ENCODE measurements around the gene PDCL2. TPM values are rescaled to one million over a fixed set of nuclear protein-coding genes. Genes with fewer than 3 reads are reported as not detected.
"Not testable (repeated sequence)": the region's sequence is repeated elsewhere in the genome, so short reads cannot be mapped to it uniquely, and the experiment has no call there.

PDCL2 gene
- total RNA-seq, 4 donors from 2014 or later, result not detected

DNA sequence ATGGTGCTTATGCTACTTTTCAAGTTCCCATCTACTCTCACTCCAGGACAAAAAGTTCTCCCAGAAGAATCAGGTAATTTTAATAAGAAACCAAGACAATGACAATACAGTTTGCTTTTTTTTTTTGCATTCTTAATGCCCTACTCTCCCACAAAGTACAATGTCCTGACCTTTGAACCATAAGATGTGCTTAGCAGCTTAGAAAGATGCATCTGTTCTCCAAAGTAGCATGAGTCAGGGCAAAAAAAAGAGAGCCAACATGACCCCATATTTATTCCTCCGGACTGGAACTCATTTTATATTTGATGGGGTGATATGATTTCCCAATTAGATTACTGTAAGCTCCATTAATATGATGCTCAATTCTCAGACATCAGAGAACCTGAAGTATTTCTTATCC lies 16.5 kb upstream of the PDCL2 start:
- WGBS, 2 donors, result 45 to 54% methylated on average over 1 of the region's 1 CpG
- Histone ChIP-seq H3K4me3 (no peak overlapping the region), H3K4me1 (no peaks in the 10 kb centered on the region), H3K36me3 (no peaks in the 10 kb centered on the region), H3K27ac (no peak overlapping the region), H3K27me3 (no peaks in the 10 kb centered on the region), H3K9me3 (no peaks in the 10 kb centered on the region)
- DNase-seq (ENCODE audit: low spot score in 2 of 2), result no peak
- TF ChIP-seq EP300 (IDR thresholded peaks at IDR 0.05) (no peak), POLR2A (IDR thresholded peaks at IDR 0.05) (no peak), CTCF (IDR thresholded peaks at IDR 0.05) (no peak)

- H3K27me3 ChIP-seq, result no peaks in the 10 kb centered on the region
- no peaks in the 10 kb centered on the region for H3K36me3 ChIP-seq
- TF ChIP-seq POLR2A (IDR thresholded peaks at IDR 0.05) (no peak), EP300 (IDR thresholded peaks at IDR 0.05) (no peak), CTCF (IDR thresholded peaks at IDR 0.05) (no peak)
- WGBS, 2 donors, result 76 to 85% methylated on average over 7 of the region's 7 CpGs
- no peak for DNase-seq (ENCODE audit: low spot score in 2 of 2)
- no peak overlapping the region for H3K27ac ChIP-seq
- H3K4me3 ChIP-seq, result no peak overlapping the region
- H3K9me3 ChIP-seq, result no peaks in the 10 kb centered on the region
- no peaks in the 10 kb centered on the region for H3K4me1 ChIP-seq
Measured at GRCh38 chr4:55604996-55605395, 13.0 kb upstream of the PDCL2 start.

DNA sequence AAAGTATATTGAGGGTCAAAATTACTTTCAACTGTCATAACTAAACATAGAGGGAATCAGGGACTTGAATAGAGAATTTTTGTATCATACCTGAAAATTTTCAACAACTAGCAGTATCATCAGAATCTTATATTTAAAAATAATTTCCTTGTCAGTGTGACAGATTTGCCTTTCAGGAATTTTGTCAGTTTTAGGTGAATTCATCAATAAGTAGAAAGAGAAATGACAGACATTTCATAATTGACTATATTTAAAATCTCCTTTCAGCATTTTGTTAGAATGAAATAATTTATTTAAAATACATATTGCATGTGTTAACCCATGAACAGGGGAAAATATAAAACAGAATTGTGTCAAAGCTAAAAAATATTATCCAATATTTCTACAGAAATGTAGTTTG lies 8.6 kb upstream of the PDCL2 start:
- Histone ChIP-seq H3K4me1 (no peaks in the 10 kb centered on the region), H3K27me3 (no peaks in the 10 kb centered on the region), H3K36me3 (no peaks in the 10 kb centered on the region), H3K27ac (no peak overlapping the region), H3K4me3 (no peak overlapping the region), H3K9me3 (peaks cover 0 to 5% (median 0%) of the 10 kb centered on the region in 4 donors)
- no peak for DNase-seq (ENCODE audit: low spot score in 2 of 2)
- TF ChIP-seq CTCF (IDR thresholded peaks at IDR 0.05) (no peak), EP300 (IDR thresholded peaks at IDR 0.05) (no peak), POLR2A (IDR thresholded peaks at IDR 0.05) (no peak)

DNA sequence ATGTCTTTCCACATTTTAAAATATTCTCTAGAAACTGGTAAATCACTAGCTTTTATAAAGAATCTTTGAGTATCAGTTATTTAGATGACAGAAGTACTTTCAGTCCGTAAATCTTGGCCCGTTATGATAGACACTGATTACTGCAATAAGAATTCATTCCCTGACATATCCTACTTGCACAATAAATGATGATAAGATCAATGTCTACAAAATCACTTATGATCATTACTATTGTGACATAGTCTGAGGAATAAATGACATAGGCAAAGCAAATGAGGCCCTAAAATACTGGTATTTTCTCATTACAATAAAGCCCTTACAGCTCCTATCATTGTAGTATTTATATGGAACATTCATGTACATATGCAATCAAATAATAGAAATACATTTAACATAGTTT lies 6.6 kb upstream of the PDCL2 start:
- peaks cover 0 to 5% (median 0%) of the 10 kb centered on the region in 4 donors for H3K9me3 ChIP-seq
- WGBS, 2 donors, result 96 to 97% methylated on average over 2 of the region's 2 CpGs
- no peak overlapping the region for H3K4me3 ChIP-seq
- H3K36me3 ChIP-seq, result no peaks in the 10 kb centered on the region
- H3K4me1 ChIP-seq, result no peaks in the 10 kb centered on the region
- no peaks in the 10 kb centered on the region for H3K27me3 ChIP-seq
- H3K27ac ChIP-seq, result no peak overlapping the region
- no peak for TF ChIP-seq CTCF (IDR thresholded peaks at IDR 0.05)
- TF ChIP-seq EP300 (IDR thresholded peaks at IDR 0.05), result no peak
- no peak for TF ChIP-seq POLR2A (IDR thresholded peaks at IDR 0.05)
- no peak for DNase-seq (ENCODE audit: low spot score in 2 of 2)

DNA sequence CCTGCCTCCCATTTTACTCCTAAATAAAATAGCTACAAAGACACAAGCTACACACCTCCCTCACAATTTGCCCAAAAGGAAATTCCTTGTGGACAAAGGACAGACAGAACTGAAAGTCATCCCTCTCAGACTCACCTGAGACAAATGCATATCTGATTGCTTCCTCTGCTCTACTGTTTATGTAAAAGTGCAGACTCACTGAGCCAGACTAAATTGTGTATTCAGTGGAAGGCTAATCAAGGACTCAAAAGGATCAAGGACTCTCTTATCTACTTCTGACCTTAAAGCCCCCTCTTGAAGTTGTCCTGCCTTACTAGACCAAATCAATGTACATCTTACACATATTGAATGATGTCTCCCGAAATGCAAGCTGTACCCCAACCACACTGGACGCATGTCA lies 3.9 kb downstream of the PDCL2 start:
- WGBS, 2 donors, result 86 to 94% methylated on average over 2 of the region's 2 CpGs
- no peak for TF ChIP-seq EP300 (IDR thresholded peaks at IDR 0.05)
- no peak for TF ChIP-seq POLR2A (IDR thresholded peaks at IDR 0.05)
- no peak for TF ChIP-seq CTCF (IDR thresholded peaks at IDR 0.05)
- Histone ChIP-seq H3K27me3 (no peaks in the 10 kb centered on the region), H3K27ac (no peak overlapping the region), H3K9me3 (peaks cover 0 to 14% (median 4%) of the 10 kb centered on the region in 4 donors), H3K4me1 (no peaks in the 10 kb centered on the region), H3K36me3 (no peaks in the 10 kb centered on the region), H3K4me3 (no peak overlapping the region)
- DNase-seq (ENCODE audit: low spot score in 2 of 2), result no peak

DNA sequence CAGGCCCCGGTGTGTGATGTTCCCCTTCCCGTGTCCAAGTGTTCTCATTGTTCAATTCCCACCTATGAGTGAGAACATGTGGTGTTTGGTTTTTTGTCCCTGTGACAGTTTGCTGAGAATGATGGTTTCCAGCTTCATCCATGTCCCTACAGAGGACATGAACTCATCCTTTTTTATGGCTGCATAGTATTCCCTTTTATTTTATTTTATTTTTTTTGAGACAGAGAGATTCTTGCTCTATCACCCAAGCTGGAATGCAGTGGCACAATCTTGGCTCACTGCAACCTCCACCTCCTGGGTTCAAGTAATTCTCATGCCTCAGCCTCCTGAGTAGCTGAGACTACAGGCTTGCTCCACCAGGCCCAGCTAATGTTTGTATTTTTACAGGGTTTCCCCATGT lies 9.3 kb downstream of the PDCL2 start:
- H3K36me3 ChIP-seq; H3K9me3 ChIP-seq; DNase-seq (ENCODE audit: low spot score in 2 of 2); H3K4me1 ChIP-seq; H3K27ac ChIP-seq; H3K27me3 ChIP-seq; H3K4me3 ChIP-seq: not testable (repeated sequence)
- WGBS, 2 donors, result 95 to 100% methylated on average over 1 to 2 of the region's 2 CpGs
